AG09319 (cell line): ENCODE measurements around the gene LENEP.

ENCODE experiments used
- DNase-seq: peaks from one replicate; pipeline ENCODE4 v3.0.0-alpha.2; 2010; ENCODE audit warnings: low read depth; ENCODE audit errors: extremely low read depth
- CTCF ChIP-seq: IDR thresholded peaks from 2 replicates; pipeline ENCODE4 v1.5.1; 2011; ENCODE audit warnings: low read depth, mild to moderate bottlenecking, inconsistent platforms, low read length, moderate library complexity

The LENEP gene

GRCh38 chr1:155026588-155026987 is 33.2 kb downstream of the LENEP start:
- no peak for DNase-seq
- no peak for TF ChIP-seq CTCF

- DNase-seq, result no peak
- TF ChIP-seq CTCF, result no peak
These were observed 36.3 kb downstream of the LENEP start for GRCh38 chr1:155029513-155030242.

GRCh38 chr1:155030243-155030795 is 36.9 kb downstream of the LENEP start:
- no peak for DNase-seq
- no peak for TF ChIP-seq CTCF

GRCh38 chr1:155030899-155031298 is 37.5 kb downstream of the LENEP start:
- no peak for TF ChIP-seq CTCF
- no peak for DNase-seq

GRCh38 chr1:155032886-155033285 is 39.5 kb downstream of the LENEP start:
- no peak for TF ChIP-seq CTCF
- DNase-seq, result no peak

GRCh38 chr1:155033524-155033923 is 40.1 kb downstream of the LENEP start, which contains the start of the genes DCST1 and DCST2:
Gene DCST1 (plus strand): TSS chr1:155033824. CDS start chr1:155034037, 213 bp downstream.
Gene DCST2 (minus strand): TSS chr1:155033781. CDS start chr1:155033701, 80 bp downstream.
- no peak for TF ChIP-seq CTCF
- DNase-seq, result no peak
